Peyer's patch (tissue), 4 donors: ENCODE results near the gene RMDN2.

Experiments used
- POLR2A ChIP-seq, 2 donors: fragments of 450-650 bp; IDR thresholded peaks; one replicate each; pipeline ENCODE4 v1.5.1; 2017; ENCODE audit warnings: antibody characterized with exemption in 2 of 2, mild to moderate bottlenecking in 2 of 2, moderate library complexity in 2 of 2
- TF ChIP-seq, protein P1 (sequence below), 6 experiments: fragments of 450-650 bp in 4 of 6; fragments of 200-600 bp in 2 of 6; sonication (generic) in 1 of 6; IDR thresholded peaks; one replicate each; pipeline ENCODE4 v1.5.1; 2017 to 2019; ENCODE audit warnings: antibody characterized with exemption in 6 of 6, mild to moderate bottlenecking in 3 of 6, moderate library complexity in 1 of 6

DNA sequence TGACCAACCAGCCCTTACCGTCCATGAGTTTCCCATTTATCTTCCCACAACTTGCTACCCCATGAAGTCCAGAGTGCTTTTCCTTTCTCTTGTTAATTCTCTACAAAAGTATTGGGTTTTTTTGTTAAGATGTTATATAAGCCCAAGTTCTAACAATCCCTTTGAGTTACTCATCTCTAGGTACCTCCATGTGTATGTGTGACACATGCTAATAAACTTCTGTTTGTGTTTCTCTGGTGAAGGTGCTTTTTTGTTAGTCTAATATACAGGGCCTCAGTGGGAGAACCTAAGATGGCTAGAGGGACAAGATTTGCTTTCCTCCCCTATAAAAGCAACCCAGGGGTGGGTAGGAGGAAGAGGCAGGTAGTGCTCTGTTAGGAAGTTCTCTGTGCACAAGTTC lies 31.8 kb upstream of the RMDN2 start:
- TF ChIP-seq, protein P1, sequence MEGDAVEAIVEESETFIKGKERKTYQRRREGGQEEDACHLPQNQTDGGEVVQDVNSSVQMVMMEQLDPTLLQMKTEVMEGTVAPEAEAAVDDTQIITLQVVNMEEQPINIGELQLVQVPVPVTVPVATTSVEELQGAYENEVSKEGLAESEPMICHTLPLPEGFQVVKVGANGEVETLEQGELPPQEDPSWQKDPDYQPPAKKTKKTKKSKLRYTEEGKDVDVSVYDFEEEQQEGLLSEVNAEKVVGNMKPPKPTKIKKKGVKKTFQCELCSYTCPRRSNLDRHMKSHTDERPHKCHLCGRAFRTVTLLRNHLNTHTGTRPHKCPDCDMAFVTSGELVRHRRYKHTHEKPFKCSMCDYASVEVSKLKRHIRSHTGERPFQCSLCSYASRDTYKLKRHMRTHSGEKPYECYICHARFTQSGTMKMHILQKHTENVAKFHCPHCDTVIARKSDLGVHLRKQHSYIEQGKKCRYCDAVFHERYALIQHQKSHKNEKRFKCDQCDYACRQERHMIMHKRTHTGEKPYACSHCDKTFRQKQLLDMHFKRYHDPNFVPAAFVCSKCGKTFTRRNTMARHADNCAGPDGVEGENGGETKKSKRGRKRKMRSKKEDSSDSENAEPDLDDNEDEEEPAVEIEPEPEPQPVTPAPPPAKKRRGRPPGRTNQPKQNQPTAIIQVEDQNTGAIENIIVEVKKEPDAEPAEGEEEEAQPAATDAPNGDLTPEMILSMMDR (IDR thresholded peaks at IDR 0.05), result no peak
- TF ChIP-seq POLR2A (IDR thresholded peaks at IDR 0.05), result no peak
